ENCODE results near the gene SDR39U1.

Gene SDR39U1

DNA sequence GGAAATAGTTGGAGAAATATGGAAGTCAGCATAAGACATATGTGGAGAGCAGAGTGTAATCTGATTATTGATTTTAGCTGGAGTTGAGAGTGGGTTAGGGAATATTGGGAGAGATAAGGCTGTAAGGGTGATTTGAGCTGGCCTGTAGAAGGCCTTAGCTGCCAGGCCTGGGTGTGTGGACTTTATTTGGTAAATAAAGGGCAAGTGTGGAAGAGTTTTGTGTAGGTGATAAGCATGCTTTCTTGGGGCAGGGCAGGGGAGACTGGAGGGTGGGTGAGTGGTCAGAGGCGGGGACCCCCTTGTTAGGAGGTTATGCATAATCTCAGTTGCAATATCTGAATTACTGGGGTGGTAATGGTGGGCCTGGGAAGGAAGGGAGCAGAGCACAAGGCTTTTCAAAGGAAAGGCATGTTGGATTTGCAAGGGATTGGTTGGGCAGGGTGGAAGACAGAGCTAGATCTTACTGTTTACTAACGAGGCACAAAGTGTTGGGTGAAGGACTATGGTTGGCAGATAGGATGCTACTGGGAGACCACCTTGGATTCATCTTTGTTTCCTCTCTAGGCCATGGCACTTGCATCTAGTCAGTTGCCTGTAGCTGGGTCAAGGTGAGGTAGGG is 7.3 kb downstream of the SDR39U1 start:
- Histone ChIP-seq H3K4me1 (ENCODE audit: control insufficient read depth, insufficient read depth, low read length) (no peaks in the 10 kb centered on the region; the same call in 1 of the 2 replicates), H3K9me3 (ENCODE audit: control insufficient read depth, insufficient read depth, low read depth, low read length) (no peaks in the 10 kb centered on the region), H3K27ac (ENCODE audit: extremely low read depth, low read depth, low read length) (no peak overlapping the region), H3K36me3 (ENCODE audit: control insufficient read depth in 2 of 2, insufficient read depth in 1 of 2, low read length in 2 of 2) (peaks cover 5 to 88% of the 10 kb centered on the region in 2 experiments), H3K4me3 (ENCODE audit: low read depth, low read length) (no peak overlapping the region)
- TF ChIP-seq ZNF140 (tag by site-specific recombination; IDR thresholded peaks at IDR 0.05) (no peak), OVOL3 (tag by site-specific recombination; IDR thresholded peaks at IDR 0.05) (no peak), ZNF776 (tag by site-specific recombination; IDR thresholded peaks at IDR 0.05; ENCODE audit: borderline replicate concordance) (no peak), KLF7 (tag by site-specific recombination; IDR thresholded peaks at IDR 0.05; ENCODE audit: borderline replicate concordance) (no peak), SP7 (tag by site-specific recombination; IDR thresholded peaks at IDR 0.05) (no peak), ZNF362 (tag by site-specific recombination; IDR thresholded peaks at IDR 0.05) (no peak)
- POLR2A ChIA-PET: interaction anchor here (0.9 to 2.9 kb wide), 9 partner anchors 12 to 247 kb away, joined by 3 to 11 read pairs (median 4); partner anchors contain the start of genes IPO4, MDP1 and TINF2
- CTCF ChIA-PET: interaction anchor here (0.7 to 13.9 kb wide), 14 partner anchors 11 to 377 kb away, joined by 3 to 468 read pairs (median 6); partner anchors contain the start of genes ADCY4, CIDEB, EMC9 and TINF2

DNA sequence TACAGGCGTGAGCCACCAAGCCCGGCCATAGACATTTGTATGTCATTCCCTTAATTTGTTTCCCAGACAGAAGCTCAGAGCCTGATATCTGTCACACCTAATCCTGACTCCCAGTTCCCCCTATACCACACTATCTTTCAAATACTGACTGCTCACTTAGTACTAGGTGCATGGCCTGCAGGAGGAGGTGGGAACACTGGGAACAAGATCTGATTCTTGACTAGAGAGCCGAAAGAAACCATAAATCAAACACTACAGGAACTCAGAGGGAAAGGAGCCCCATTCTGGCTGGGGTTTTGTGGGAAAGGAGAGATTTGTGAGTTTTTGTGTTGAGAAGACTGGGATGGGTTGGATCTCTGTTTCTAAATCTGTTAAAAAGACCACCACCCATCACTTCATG is 7.9 kb downstream of the SDR39U1 start:
- TF ChIP-seq, protein P1, sequence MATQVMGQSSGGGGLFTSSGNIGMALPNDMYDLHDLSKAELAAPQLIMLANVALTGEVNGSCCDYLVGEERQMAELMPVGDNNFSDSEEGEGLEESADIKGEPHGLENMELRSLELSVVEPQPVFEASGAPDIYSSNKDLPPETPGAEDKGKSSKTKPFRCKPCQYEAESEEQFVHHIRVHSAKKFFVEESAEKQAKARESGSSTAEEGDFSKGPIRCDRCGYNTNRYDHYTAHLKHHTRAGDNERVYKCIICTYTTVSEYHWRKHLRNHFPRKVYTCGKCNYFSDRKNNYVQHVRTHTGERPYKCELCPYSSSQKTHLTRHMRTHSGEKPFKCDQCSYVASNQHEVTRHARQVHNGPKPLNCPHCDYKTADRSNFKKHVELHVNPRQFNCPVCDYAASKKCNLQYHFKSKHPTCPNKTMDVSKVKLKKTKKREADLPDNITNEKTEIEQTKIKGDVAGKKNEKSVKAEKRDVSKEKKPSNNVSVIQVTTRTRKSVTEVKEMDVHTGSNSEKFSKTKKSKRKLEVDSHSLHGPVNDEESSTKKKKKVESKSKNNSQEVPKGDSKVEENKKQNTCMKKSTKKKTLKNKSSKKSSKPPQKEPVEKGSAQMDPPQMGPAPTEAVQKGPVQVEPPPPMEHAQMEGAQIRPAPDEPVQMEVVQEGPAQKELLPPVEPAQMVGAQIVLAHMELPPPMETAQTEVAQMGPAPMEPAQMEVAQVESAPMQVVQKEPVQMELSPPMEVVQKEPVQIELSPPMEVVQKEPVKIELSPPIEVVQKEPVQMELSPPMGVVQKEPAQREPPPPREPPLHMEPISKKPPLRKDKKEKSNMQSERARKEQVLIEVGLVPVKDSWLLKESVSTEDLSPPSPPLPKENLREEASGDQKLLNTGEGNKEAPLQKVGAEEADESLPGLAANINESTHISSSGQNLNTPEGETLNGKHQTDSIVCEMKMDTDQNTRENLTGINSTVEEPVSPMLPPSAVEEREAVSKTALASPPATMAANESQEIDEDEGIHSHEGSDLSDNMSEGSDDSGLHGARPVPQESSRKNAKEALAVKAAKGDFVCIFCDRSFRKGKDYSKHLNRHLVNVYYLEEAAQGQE (tag by site-specific recombination; IDR thresholded peaks at IDR 0.05): no peak
- TF ChIP-seq ZNF2 (tag by site-specific recombination; IDR thresholded peaks at IDR 0.05) (no peak), ZNF677 (tag by site-specific recombination; IDR thresholded peaks at IDR 0.05) (no peak), ZNF132 (tag by site-specific recombination; IDR thresholded peaks at IDR 0.05; ENCODE audit: borderline replicate concordance) (no peak), YY2 (tag by site-specific recombination; IDR thresholded peaks at IDR 0.05) (no peak), ZNF692 (tag by site-specific recombination; IDR thresholded peaks at IDR 0.05) (no peak), ZNF114 (tag by site-specific recombination; IDR thresholded peaks at IDR 0.05) (no peak), ZNF155 (tag by site-specific recombination; IDR thresholded peaks at IDR 0.05) (no peak), ZNF792 (tag by site-specific recombination; IDR thresholded peaks at IDR 0.05) (no peak), RBAK (tag by site-specific recombination; IDR thresholded peaks at IDR 0.05) (no peak)
- TF ChIP-seq, protein P2, sequence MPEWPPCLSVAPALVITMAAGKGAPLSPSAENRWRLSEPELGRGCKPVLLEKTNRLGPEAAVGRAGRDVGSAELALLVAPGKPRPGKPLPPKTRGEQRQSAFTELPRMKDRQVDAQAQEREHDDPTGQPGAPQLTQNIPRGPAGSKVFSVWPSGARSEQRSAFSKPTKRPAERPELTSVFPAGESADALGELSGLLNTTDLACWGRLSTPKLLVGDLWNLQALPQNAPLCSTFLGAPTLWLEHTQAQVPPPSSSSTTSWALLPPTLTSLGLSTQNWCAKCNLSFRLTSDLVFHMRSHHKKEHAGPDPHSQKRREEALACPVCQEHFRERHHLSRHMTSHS (tag by site-specific recombination; IDR thresholded peaks at IDR 0.05): no peak
- TF ChIP-seq, protein P3, sequence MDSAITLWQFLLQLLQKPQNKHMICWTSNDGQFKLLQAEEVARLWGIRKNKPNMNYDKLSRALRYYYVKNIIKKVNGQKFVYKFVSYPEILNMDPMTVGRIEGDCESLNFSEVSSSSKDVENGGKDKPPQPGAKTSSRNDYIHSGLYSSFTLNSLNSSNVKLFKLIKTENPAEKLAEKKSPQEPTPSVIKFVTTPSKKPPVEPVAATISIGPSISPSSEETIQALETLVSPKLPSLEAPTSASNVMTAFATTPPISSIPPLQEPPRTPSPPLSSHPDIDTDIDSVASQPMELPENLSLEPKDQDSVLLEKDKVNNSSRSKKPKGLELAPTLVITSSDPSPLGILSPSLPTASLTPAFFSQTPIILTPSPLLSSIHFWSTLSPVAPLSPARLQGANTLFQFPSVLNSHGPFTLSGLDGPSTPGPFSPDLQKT (IDR thresholded peaks at IDR 0.05; ENCODE audit: borderline replicate concordance, low read depth, low read length): no peak
- TF ChIP-seq, protein P4, sequence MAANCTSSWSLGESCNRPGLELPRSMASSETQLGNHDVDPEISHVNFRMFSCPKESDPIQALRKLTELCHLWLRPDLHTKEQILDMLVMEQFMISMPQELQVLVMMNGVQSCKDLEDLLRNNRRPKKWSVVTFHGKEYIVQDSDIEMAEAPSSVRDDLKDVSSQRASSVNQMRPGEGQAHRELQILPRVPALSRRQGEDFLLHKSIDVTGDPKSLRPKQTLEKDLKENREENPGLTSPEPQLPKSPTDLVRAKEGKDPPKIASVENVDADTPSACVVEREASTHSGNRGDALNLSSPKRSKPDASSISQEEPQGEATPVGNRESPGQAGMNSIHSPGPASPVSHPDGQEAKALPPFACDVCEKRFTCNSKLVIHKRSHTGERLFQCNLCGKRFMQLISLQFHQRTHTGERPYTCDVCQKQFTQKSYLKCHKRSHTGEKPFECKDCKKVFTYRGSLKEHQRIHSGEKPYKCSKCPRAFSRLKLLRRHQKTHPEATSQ (tag by site-specific recombination; IDR thresholded peaks at IDR 0.05): no peak

More for the DNA sequence above, 7.9 kb downstream of the SDR39U1 start:
- Histone ChIP-seq H3K4me1 (ENCODE audit: control insufficient read depth, insufficient read depth, low read length) (no peaks in the 10 kb centered on the region; the same call in 1 of the 2 replicates), H3K27ac (ENCODE audit: extremely low read depth, low read depth, low read length) (no peak overlapping the region), H3K9me3 (ENCODE audit: control insufficient read depth, insufficient read depth, low read depth, low read length) (no peaks in the 10 kb centered on the region), H3K36me3 (ENCODE audit: control insufficient read depth in 2 of 2, insufficient read depth in 1 of 2, low read length in 2 of 2) (peaks cover 3 to 82% of the 10 kb centered on the region in 2 experiments), H3K4me3 (ENCODE audit: low read depth, low read length) (no peak overlapping the region)
- ChIA-PET CTCF (interaction anchor here (1.0 to 13.9 kb wide), 4 partner anchors 64 to 192 kb away, joined by 3 to 468 read pairs (median 61); partner anchors contain the start of genes ADCY4 and TINF2), POLR2A (interaction anchor here (1.2 to 2.9 kb wide), 3 partner anchors 11 to 219 kb away, joined by 3 to 10 read pairs (median 3); partner anchors contain the start of gene MDP1)
